ENCODE measurements around the gene KRT74. TPM values are rescaled to one million over a fixed set of nuclear protein-coding genes. Genes with fewer than 3 reads are reported as not detected.

KRT74 gene
- total and polyA plus RNA-seq, 5 experiments from 2014 or later = 0.26 TPM; not detected in 4

DNA sequence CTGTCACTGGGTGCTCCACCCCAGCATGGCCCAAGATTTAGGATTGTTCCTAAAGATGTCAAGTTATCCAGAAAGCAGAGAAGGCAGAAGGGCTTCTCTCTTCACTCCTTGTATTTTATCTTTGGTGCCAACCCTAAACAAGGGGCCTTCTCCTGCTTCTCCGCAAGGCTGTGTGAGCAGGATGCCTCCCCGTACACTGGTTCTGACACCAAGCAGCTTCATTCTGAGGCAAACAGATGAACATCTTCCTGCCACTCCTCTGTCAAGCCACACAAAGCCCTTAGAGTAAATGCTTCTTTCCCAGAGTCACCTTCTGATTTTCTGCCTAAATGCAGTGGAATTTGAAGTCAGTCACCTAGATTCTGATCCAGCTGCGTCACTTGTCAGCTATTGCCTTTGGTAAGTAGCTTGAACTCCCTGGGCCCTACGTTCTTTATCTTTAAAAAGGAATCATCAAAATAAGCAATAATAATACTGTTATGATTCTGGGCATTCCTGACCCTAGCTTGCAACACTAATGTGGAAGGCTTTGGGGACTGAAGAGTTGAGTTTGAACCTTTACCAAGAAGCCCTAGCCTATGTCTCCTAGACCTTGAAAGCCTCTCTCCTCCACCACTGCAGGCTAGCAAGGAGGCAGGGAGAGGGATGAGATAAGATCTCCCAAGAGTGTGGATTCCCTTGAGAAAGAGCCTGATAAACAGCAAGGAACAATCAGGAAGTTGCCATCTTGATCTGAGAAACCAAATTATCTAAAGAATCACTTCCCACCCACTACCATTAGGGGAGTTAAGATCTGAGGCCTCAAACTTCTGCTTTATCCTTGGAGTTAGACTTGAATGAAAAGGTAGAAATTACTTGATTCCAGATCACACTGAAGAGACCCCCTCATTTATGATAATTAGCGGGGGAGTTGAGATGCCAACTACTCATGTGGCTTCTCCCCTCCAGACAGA lies 39.1 kb upstream of the KRT74 start:
- H3K36me3 Mint-ChIP-seq = peaks cover 0 to 2% (median 0%) of the 10 kb centered on the region in 3 donors
- peak in 1 of 2 donors; percentile 21 for ATAC-seq
- POLR2A ChIA-PET = interaction anchor here (0.6 to 12.6 kb wide), 12 partner anchors 21 to 257 kb away, joined by 3 to 130 read pairs (median 7); partner anchors contain the start of gene KRT1

DNA sequence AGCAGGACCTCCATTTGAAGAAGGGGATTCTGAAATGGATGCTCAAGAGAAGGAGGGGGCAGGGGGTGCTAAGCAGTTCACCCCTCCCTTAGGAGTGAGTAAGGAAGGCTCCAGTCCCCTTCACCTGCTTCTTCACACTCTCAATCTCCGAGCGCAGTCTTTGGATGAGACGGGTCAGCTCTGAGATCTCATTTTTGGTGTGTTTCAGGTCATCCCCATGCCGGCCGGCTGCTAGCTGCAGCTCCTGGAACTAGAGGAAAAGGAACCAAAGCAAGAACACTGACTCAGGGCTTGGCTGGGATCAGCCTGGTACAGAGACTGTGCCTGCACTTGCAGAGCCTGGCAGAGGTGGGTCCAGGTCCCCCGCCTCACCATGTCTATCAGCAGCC lies 37.4 kb upstream of the KRT74 start:
- H3K4me1 Mint-ChIP-seq = peaks cover 59 to 99% (median 98%) of the 10 kb centered on the region in 4 donors

More for the DNA sequence above, 39.1 kb upstream of the KRT74 start:
- peak in 2 of 10 donors; percentile 52 to 56 for DNase-seq
- Mint-ChIP-seq H3K4me3 (peak overlapping the region; percentile 46 to 87 (median 78)), H3K27ac (peak overlapping the region; percentile 91 to 100 (median 96)), H3K27me3 (no peaks in the 10 kb centered on the region), H3K9me3 (no peaks in the 10 kb centered on the region), H3K4me1 (peaks cover 64 to 100% (median 98%) of the 10 kb centered on the region in 4 donors)

GRCh38 chr12:52608826-52609630 lies 35.4 kb upstream of the KRT74 start:
- H3K27me3 Mint-ChIP-seq = no peaks in the 10 kb centered on the region
- H3K9me3 Mint-ChIP-seq = no peaks in the 10 kb centered on the region
- H3K4me1 Mint-ChIP-seq = peaks cover 56 to 99% (median 97%) of the 10 kb centered on the region in 4 donors
- POLR2A ChIA-PET = interaction anchor here (0.5 to 12.6 kb wide), 8 partner anchors 9 to 81 kb away, joined by 4 to 130 read pairs (median 6); no protein-coding TSS in a partner anchor
- DNase-seq = peak in 1 of 10 donors; percentile 45
- H3K36me3 Mint-ChIP-seq = peaks cover 0 to 3% (median 1%) of the 10 kb centered on the region in 3 donors
- H3K27ac Mint-ChIP-seq = peak overlapping the region; percentile 91 to 100 (median 98)
- ATAC-seq = peak; percentile 15 to 34
- peak overlapping the region; percentile 15 to 87 (median 63) for H3K4me3 Mint-ChIP-seq

More for the DNA sequence above, 37.4 kb upstream of the KRT74 start:
- DNase-seq (no peak), ATAC-seq (no peak)
- Mint-ChIP-seq H3K36me3 (peaks cover 0 to 3% (median 1%) of the 10 kb centered on the region in 3 donors), H3K27me3 (no peaks in the 10 kb centered on the region), H3K27ac (peak overlapping the region; percentile 91 to 100 (median 96)), H3K9me3 (no peaks in the 10 kb centered on the region), H3K4me3 (peak overlapping the region; percentile 67 to 87 (median 80))
- POLR2A ChIA-PET = interaction anchor here (1.0 to 12.6 kb wide), 14 partner anchors 8 to 259 kb away, joined by 3 to 130 read pairs (median 7); partner anchors contain the start of gene KRT1

GRCh38 chr12:52608161-52608560 lies 34.5 kb upstream of the KRT74 start:
- Mint-ChIP-seq H3K9me3 (no peaks in the 10 kb centered on the region), H3K4me3 (peak overlapping the region in 8 of 10 donors; percentile 24 to 83 (median 49))

DNA sequence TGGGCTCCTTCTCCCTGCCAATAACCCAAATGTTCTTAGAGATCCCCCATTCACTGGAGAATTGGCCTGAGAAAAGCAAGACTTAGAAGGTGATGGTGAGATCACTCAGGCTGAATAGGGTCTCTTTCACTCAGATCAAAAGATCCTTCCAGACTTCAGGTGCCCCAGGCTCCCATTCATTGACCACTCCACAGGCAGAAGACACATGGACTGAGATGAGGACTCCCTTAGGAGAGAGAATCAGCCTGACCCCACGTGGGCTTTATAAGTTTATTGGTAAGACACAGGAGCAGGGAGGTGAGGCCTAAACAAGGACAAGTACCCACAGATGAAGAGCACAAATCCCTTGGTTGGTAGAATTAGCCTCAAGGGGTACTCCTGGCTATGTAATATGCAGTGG lies 33.7 kb upstream of the KRT74 start:
- ATAC-seq = no peak
- POLR2A ChIA-PET = interaction anchor here (5.8 kb wide), 1 partner anchor 20 kb away, joined by 130 read pairs; no protein-coding TSS in a partner anchor
- Mint-ChIP-seq H3K27ac (peak overlapping the region; percentile 9 to 100 (median 96)), H3K27me3 (peaks cover 0 to 1% (median 0%) of the 10 kb centered on the region in 5 donors), H3K4me1 (peaks cover 62 to 99% (median 97%) of the 10 kb centered on the region in 4 donors), H3K9me3 (no peaks in the 10 kb centered on the region), H3K4me3 (peak overlapping the region in 4 of 10 donors; percentile 12 to 69 (median 50)), H3K36me3 (peaks cover 0 to 3% (median 1%) of the 10 kb centered on the region in 3 donors)
- DNase-seq = no peak

More at GRCh38 chr12:52608161-52608560, 34.5 kb upstream of the KRT74 start:
- Mint-ChIP-seq H3K27ac (peak overlapping the region; percentile 91 to 100 (median 98)), H3K27me3 (no peaks in the 10 kb centered on the region), H3K36me3 (peaks cover 0 to 3% (median 1%) of the 10 kb centered on the region in 3 donors), H3K4me1 (peaks cover 60 to 99% (median 97%) of the 10 kb centered on the region in 4 donors)
- POLR2A ChIA-PET = interaction anchor here (0.5 to 12.6 kb wide), 8 partner anchors 8 to 82 kb away, joined by 4 to 130 read pairs (median 6); no protein-coding TSS in a partner anchor
- no peak for ATAC-seq
- DNase-seq = no peak

DNA sequence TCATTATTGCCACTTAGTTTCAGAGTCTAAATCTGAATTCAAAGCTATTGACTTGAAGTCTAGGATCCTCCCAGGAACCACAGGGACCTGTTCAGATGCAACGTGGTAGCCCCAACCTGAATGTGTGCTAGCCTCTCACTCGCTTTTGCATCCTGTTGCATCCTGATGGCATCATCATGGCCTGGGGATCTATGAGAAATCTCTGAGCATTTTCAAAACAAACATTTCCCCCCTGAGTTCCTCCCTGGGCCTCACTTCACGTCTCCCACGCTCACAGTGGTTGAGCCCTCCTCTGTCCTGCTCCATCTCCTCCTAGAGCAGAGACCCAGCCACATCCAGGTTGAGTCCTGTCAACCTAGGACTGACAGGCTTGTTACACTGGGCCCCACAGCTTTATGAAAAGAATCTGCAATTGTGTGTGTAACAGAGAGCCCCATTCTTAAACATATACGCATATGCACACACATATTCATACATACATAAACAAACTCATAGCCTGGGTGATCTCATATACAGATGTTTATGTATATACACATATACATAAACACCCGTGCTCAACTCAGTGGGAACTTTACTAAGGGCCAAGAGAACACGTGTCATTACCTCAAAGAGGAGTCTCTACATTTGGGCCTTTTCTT lies 33.1 kb upstream of the KRT74 start:
- H3K36me3 Mint-ChIP-seq = peaks cover 0 to 3% (median 1%) of the 10 kb centered on the region in 3 donors
- peak overlapping the region in 6 of 10 donors; percentile 20 to 65 (median 44) for H3K4me3 Mint-ChIP-seq
- ATAC-seq (no peak), DNase-seq (no peak)
- H3K9me3 Mint-ChIP-seq = no peaks in the 10 kb centered on the region
- peaks cover 60 to 99% (median 97%) of the 10 kb centered on the region in 4 donors for H3K4me1 Mint-ChIP-seq
- peak overlapping the region in 9 of 10 donors; percentile 91 to 100 (median 97) for H3K27ac Mint-ChIP-seq
- H3K27me3 Mint-ChIP-seq = peaks cover 0 to 1% (median 0%) of the 10 kb centered on the region in 5 donors
- POLR2A ChIA-PET = interaction anchor here (1.2 to 1.6 kb wide), 3 partner anchors 17 to 41 kb away, joined by 3 to 4 read pairs (median 4); no protein-coding TSS in a partner anchor

DNA sequence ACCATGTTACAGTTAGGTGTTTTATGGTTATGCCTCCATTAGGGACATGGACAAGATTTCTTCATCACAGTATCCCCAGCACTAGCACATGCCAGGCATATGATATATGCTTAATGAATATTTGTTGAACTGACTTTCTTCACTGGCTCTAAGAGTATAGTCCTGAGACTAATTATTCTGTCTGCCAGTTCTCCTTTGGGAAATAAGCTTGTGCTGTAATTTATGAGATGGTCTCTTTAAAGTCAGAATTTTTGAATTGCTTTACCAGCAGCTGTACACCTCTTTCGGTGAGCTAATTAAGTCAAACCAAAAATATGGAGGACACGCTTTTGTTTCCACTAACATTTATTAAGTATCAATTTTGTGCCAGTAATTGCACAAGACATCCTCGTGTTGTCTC lies 32.5 kb upstream of the KRT74 start:
- H3K27ac Mint-ChIP-seq = peak overlapping the region in 9 of 10 donors; percentile 63 to 99 (median 93)
- DNase-seq (no peak), ATAC-seq (no peak)
- peaks cover 0 to 3% (median 1%) of the 10 kb centered on the region in 3 donors for H3K36me3 Mint-ChIP-seq
- H3K9me3 Mint-ChIP-seq = no peaks in the 10 kb centered on the region
- POLR2A ChIA-PET = interaction anchor here (1.2 to 1.6 kb wide), 3 partner anchors 16 to 42 kb away, joined by 3 to 4 read pairs (median 4); no protein-coding TSS in a partner anchor
- H3K27me3 Mint-ChIP-seq = peaks cover 0 to 1% (median 0%) of the 10 kb centered on the region in 5 donors
- peak overlapping the region in 6 of 10 donors; percentile 0 to 71 (median 41) for H3K4me3 Mint-ChIP-seq
- H3K4me1 Mint-ChIP-seq = peaks cover 56 to 94% (median 94%) of the 10 kb centered on the region in 4 donors

- H3K27me3 Mint-ChIP-seq = peaks cover 0 to 1% (median 0%) of the 10 kb centered on the region in 5 donors
Observed at GRCh38 chr12:52605542-52605941, 31.9 kb upstream of the KRT74 start.

GRCh38 chr12:52604859-52605258 lies 31.2 kb upstream of the KRT74 start:
- Mint-ChIP-seq H3K4me3 (peak overlapping the region in 9 of 10 donors; percentile 12 to 77 (median 44)), H3K9me3 (no peaks in the 10 kb centered on the region), H3K4me1 (peaks cover 58 to 86% (median 82%) of the 10 kb centered on the region in 4 donors), H3K27ac (peak overlapping the region; percentile 50 to 99 (median 84)), H3K36me3 (peaks cover 0 to 3% (median 1%) of the 10 kb centered on the region in 3 donors), H3K27me3 (peaks cover 0 to 6% (median 0%) of the 10 kb centered on the region in 5 donors)
- DNase-seq = no peak
- POLR2A ChIA-PET = interaction anchor here (0.8 to 1.1 kb wide), 3 partner anchors 11 to 42 kb away, joined by 3 to 11 read pairs (median 4); no protein-coding TSS in a partner anchor
- peak in 1 of 2 donors; percentile 17 for ATAC-seq

More at GRCh38 chr12:52605542-52605941, 31.9 kb upstream of the KRT74 start:
- ATAC-seq = no peak
- POLR2A ChIA-PET = interaction anchor here (0.8 to 1.6 kb wide), 5 partner anchors 12 to 43 kb away, joined by 3 to 11 read pairs (median 4); no protein-coding TSS in a partner anchor
- Mint-ChIP-seq H3K27ac (peak overlapping the region in 9 of 10 donors; percentile 50 to 99 (median 88)), H3K36me3 (peaks cover 0 to 3% (median 1%) of the 10 kb centered on the region in 3 donors), H3K4me3 (peak overlapping the region in 7 of 10 donors; percentile 1 to 77 (median 33)), H3K9me3 (no peaks in the 10 kb centered on the region), H3K4me1 (peaks cover 56 to 89% (median 88%) of the 10 kb centered on the region in 4 donors)
- DNase-seq = no peak

GRCh38 chr12:52603314-52603713 lies 29.7 kb upstream of the KRT74 start:
- H3K9me3 Mint-ChIP-seq = no peaks in the 10 kb centered on the region
- H3K4me3 Mint-ChIP-seq = peak overlapping the region in 8 of 10 donors; percentile 11 to 80 (median 63)
- H3K36me3 Mint-ChIP-seq = peaks cover 0 to 6% (median 1%) of the 10 kb centered on the region in 3 donors
- H3K27ac Mint-ChIP-seq = peak overlapping the region; percentile 63 to 99 (median 84)
- ATAC-seq = peak; percentile 93 to 94
- peaks cover 0 to 7% (median 0%) of the 10 kb centered on the region in 5 donors for H3K27me3 Mint-ChIP-seq
- POLR2A ChIA-PET = interaction anchor here (0.7 kb wide), 1 partner anchor 17 kb away, joined by 3 read pairs; no protein-coding TSS in a partner anchor
- peak in 9 of 10 donors; percentile 34 to 80 (median 64) for DNase-seq
- H3K4me1 Mint-ChIP-seq = peaks cover 59 to 77% (median 71%) of the 10 kb centered on the region in 4 donors

Measured in naive thymus-derived CD8-positive, alpha-beta T cell (primary cell).